ENCODE measurements around the gene MFGE8.

Gene MFGE8

GRCh38 chr15:88894348-88894818, 18.8 kb downstream of the MFGE8 start:
- DNase-seq (ENCODE audit: low read depth, low spot score), result peak; percentile 32
- peak overlapping the region; percentile 52 for H3K4me3 ChIP-seq (ENCODE audit: low read depth, low read length)
- peak; percentile 74 for TF ChIP-seq CTCF (IDR thresholded peaks at IDR 0.05; ENCODE audit: low read depth, low read length)
- in situ Hi-C loops (cut with HindIII; ENCODE audit: low sequenced_read_pairs), result no loop called here

- no peak for TF ChIP-seq CTCF (IDR thresholded peaks at IDR 0.05; ENCODE audit: low read depth, low read length)
- in situ Hi-C loops (cut with HindIII; ENCODE audit: low sequenced_read_pairs), result no loop called here
- no peak overlapping the region for H3K4me3 ChIP-seq (ENCODE audit: low read depth, low read length)
- DNase-seq (ENCODE audit: low read depth, low spot score), result no peak
Observed at GRCh38 chr15:88891540-88892254, 21.5 kb downstream of the MFGE8 start.

GRCh38 chr15:88890495-88890894, 22.7 kb downstream of the MFGE8 start:
- in situ Hi-C loops (cut with HindIII; ENCODE audit: low sequenced_read_pairs), result no loop called here

GRCh38 chr15:88888719-88889118, 24.5 kb downstream of the MFGE8 start:
- TF ChIP-seq CTCF (IDR thresholded peaks at IDR 0.05; ENCODE audit: low read depth, low read length), result no peak
- H3K4me3 ChIP-seq (ENCODE audit: low read depth, low read length), result no peak overlapping the region
- DNase-seq (ENCODE audit: low read depth, low spot score), result no peak
- in situ Hi-C loops (cut with HindIII; ENCODE audit: low sequenced_read_pairs), result no loop called here

More at GRCh38 chr15:88890495-88890894, 22.7 kb downstream of the MFGE8 start:
- TF ChIP-seq CTCF (IDR thresholded peaks at IDR 0.05; ENCODE audit: low read depth, low read length), result no peak
- peak; percentile 20 for DNase-seq (ENCODE audit: low read depth, low spot score)
- H3K4me3 ChIP-seq (ENCODE audit: low read depth, low read length), result no peak overlapping the region

GRCh38 chr15:88887068-88887580, 26.1 kb downstream of the MFGE8 start:
- DNase-seq (ENCODE audit: low read depth, low spot score), result no peak
- TF ChIP-seq CTCF (IDR thresholded peaks at IDR 0.05; ENCODE audit: low read depth, low read length), result no peak
- in situ Hi-C loops (cut with HindIII; ENCODE audit: low sequenced_read_pairs), result no loop called here

GRCh38 chr15:88882785-88883184, 30.4 kb downstream of the MFGE8 start:
- H3K4me3 ChIP-seq (ENCODE audit: low read depth, low read length), result no peak overlapping the region
- TF ChIP-seq CTCF (IDR thresholded peaks at IDR 0.05; ENCODE audit: low read depth, low read length), result no peak
- in situ Hi-C loops (cut with HindIII; ENCODE audit: low sequenced_read_pairs), result no loop called here
- DNase-seq (ENCODE audit: low read depth, low spot score), result peak; percentile 67

More at GRCh38 chr15:88887068-88887580, 26.1 kb downstream of the MFGE8 start:
- H3K4me3 ChIP-seq (ENCODE audit: low read depth, low read length), result no peak overlapping the region
